Measurements from ENCODE around the gene NEURL1.

DNA sequence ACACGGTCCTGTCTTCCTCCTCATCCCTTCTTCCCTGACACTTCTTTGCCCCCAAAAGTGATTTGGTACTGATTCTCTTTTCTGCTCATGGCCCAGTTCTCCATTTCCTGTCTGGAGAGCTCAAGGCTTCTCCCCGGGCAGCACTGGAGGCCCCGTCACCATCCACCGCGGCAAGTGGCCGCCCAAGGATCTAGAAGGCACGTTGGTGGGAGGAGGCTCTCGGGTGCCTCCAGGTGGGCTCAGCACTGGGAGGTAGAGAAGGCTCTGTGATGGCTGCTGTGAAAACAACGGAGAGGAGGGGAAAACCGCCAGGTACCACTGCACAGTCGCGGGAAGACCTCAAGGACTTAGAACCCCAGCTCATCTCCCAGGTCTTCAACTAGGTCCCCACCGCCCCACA is 134.4 kb downstream of the NEURL1 start:
- TF ChIP-seq TAF1 (IDR thresholded peaks at IDR 0.05; ENCODE audit: low read depth, low read length) (no peak), SPI1 (IDR thresholded peaks at IDR 0.05; ENCODE audit: low read depth, low read length) (no peak), POLR2A (IDR thresholded peaks at IDR 0.05; ENCODE audit: low read depth, low read length) (no peak), POLR2AphosphoS5 (IDR thresholded peaks at IDR 0.05; ENCODE audit: low read depth, low read length) (no peak)

Measured in GM12891 (cell line).